Activated CD8-positive, alpha-beta memory T cell treated with anti-CD3 and anti-CD28 coated beads for 4 hours (primary cell): ENCODE measurements around the gene C22orf23.

Experiments used
- DNase-seq, 2 donors: peaks; one replicate each; pipeline ENCODE4 v3.0.0-alpha.2; 2020; ENCODE audit warnings: low read depth in 2 of 2

C22orf23 gene

DNA sequence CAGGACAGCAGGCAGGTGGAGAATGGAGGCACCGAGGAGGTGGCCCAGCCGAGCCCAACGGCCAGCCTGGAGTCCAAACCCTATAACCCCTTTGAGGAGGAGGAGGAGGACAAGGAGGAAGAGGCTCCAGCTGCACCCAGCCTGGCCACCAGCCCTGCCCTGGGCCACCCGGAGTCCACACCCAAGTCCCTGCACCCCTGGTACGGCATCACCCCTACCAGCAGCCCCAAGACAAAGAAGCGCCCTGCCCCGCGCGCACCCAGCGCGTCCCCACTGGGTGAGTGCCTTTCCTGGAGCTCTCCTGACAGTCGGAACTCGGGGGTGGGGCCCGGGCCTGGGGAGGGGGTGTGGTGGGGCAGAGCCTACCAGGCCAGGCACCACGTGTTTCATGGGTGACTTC, 27.6 kb downstream of the C22orf23 start:
- DNase-seq: no peak

DNA sequence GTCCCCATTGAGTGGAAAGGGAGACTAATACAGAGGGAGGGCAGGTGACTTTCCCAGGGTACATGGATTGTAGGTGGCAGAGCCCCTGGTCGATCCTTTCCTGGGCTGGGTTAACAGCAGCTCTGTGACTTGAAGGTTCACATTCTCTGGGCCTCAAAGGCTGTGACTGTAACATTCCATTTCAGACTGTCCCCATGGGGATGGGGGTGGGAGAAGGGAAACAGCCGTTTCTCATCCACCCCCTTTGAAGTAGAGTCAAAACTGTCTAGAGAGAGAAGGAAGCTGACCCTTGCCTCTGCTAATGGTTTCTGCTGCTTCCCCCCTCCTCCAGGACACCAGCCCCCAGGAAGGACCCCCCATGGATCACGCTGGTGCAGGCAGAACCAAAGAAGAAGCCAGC, 28.1 kb downstream of the C22orf23 start:
- no peak for DNase-seq

DNA sequence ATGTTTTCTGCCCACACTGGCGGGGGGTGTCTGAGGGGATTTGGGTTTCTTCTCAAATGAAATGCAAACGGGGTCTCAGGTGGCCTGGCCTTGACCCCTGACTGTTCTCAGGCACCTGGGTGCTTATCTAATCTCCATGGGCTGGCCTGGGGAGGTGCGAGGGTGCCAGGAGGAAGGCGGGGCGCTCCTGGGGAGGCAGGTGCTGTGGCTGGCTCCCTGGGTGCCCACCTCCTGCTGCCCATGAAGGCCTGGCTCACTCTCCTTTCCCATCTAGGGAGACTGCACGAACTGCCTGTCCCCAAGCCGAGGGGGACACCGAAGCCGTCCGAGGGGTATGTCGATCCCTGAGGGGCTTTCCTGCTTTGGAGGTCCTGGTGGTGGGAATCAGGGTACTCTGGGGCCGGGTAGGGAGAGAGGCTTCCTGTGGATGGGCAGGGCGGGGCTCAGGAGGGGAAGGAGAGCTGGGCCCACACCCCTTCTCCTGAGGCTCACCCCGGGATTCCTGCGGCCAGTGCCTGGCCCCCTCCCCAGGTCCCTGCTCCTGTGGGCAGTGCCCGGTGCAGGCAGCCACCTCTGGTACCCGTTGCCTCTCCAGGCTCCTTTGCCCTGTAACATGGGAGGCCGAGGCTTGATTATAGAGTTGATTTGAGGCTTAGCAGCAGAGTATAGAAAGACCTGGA, 28.9 kb downstream of the C22orf23 start:
- DNase-seq: no peak

DNA sequence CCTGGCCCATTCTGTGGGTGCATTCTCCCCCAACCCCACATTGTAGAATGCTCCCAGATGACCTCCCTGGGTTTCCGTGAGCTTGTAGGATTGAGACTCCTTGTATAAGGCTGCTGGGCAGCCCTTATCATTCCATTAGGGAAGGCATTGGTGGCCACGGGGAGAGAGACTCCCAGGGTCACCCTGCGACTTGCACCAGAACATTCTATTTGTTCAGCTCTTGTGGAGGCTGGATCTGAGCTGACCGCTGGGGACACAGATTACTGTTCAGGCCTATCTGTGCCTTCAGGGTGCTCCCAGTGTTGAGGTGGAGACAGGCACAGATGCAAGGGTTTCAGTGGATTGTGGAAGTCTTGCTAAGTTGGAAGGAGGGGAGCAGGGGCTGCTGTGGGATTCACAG, 29.5 kb downstream of the C22orf23 start:
- DNase-seq: no peak

DNA sequence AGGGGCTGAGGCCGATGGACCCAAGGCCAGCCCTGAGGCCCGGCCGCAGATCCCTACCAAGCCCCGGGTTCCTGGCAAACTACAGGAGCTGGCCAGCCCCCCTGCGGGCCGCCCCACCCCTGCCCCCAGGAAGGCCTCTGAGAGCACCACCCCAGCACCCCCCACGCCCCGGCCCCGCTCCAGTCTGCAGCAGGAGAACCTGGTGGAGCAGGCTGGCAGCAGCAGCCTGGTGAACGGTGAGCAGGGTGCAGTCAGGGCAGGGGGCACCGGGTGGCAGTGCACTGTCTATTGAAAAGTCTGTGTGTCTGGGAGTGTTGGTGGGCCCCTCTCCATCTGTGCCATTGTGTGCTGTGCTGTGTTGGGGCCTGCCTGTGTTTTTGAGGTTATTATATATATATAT, 31.2 kb downstream of the C22orf23 start:
- no peak for DNase-seq

DNA sequence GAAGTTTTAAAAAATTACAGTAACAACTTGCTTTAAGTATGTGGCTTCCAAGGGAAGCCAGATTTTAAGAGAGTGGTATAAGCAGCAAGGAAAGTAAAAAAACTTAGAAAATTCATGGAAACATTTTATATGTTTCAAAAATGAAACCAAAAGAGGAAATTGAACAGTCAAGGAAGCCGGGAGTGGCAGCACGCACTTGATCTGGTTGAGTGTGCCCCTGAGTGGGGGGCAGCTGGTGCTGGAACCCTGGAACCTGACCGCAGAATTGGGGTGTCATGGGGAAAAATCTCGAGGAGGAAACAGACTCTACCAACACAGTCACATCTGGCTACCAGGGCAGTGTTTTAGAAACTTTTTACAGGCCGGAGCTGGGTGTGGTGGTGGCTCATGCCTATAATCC, 33.3 kb downstream of the C22orf23 start:
- no peak for DNase-seq

DNA sequence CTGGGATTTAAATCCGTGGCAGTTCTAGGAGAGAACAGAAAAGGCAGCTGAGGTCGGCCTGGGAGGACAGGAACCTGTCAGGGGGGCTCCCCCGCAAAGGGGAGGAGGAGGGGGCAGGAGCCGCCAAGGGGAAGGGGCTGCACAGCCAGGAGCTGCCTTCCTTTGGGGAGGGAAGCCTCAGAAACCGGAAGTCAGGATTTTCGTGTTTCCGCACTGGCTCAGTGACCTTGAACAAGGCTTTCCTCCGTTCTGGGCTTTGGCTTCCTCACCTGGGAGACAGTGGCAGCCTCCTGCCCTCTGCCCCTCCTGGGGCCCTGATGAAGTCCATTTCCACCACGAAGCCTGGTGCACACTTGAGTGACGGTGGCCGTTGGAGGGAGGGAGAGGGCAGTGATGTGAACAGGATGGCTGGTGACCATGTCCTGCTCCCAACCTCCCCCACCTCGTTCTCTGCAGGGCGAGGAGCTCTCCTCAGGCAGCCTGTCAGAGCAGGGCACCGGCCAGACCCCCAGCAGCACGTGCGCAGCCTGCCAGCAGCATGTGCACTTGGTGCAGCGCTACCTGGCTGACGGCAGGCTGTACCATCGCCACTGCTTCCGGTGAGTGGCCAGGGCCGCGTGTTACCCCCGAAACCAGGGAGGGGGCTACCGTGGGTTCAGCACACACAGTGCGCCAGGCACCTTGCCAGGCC, 34.7 kb downstream of the C22orf23 start:
- DNase-seq: no peak

DNA sequence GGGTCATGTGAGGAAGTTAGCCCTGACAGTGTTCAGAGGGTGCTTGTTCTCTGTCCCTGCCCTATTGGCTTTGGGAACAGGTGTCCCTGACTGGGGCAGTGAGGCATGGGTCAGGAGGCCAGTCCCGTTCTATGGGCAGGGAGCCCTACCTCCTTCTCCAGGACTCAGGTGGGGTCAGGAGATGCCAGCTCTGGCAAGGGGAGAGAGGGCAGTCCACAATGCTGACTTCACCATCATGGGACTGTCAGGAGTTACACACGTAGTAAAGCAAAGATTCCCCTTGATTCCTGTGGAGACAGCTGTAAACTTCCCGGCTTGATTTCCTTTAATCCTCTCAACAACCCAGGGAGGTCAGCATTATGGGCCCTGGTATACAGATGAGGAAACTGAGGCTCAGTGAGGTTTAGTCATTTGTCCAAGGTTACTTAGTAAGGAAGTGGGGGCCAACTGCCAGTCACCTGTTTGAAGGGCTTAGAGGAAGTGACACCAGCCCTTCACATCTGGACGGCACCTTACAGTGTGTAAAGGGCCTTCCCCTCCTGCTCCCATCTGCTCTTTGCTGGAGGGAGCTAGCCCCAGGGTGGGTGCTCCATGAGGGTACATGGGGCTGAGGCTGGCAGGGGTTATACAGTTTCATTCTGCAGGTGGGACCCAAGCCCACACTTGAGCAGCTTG, 35.4 kb downstream of the C22orf23 start:
- DNase-seq: no peak

DNA sequence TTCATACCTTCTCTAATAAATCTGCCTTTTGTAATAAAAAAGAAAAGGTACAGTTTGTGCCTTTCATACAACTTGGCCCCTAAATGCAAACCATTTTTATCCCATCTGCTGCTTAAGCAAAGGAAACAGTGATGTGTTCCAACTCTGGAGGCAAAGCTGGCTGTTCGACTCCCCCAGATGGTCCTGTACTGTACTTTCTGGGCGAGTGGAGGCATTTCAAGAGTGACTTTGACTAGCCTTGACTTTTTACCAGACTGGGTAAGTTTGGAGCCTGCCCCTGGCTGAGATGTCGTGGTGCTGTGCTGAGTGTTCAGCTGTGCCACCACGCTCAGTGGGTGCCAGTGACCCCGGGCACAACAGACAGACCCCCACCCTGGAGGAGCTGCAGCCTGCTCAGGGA, 37.1 kb downstream of the C22orf23 start:
- no peak for DNase-seq

DNA sequence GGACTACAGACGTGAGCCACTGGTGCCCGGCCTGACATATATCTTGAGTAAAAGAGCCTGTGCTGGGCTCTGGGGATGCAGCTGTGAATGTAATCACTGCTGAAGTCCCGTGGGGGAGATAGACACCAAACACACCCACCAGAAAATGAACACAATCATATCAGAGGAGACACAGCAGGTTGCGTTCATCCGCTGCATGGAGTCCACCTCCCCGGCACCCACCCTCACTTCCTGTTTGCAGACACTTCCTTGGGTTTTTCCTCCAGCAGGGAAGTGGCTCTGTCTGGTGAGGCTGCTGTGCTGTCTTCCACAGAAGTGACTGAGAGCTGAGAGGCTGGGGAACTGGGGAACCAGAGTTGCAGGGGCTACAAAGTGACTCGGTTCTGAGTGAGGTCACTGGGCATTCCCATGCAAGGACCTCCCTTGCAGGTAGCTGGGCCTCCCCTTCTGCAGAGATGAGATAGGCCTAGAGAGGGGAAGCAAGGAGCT, 40.1 kb downstream of the C22orf23 start:
- DNase-seq: no peak

DNA sequence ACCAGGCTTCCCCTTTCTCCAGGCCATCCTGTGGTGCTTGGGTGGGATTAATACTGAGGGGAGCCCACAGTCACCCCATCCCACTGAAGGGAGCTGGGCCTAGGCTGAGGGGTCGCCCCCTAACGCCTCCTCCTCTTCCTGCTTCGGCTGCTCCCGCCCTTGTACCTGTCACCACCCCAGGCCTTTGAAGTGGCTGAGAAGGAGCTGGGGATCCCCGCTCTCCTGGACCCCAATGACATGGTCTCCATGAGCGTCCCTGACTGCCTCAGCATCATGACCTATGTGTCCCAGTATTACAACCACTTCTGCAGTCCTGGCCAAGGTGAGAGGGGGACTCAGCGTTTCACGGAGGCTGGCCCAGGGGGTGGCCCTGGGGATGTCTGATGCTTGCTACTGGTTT, 41.2 kb downstream of the C22orf23 start:
- DNase-seq: no peak

DNA sequence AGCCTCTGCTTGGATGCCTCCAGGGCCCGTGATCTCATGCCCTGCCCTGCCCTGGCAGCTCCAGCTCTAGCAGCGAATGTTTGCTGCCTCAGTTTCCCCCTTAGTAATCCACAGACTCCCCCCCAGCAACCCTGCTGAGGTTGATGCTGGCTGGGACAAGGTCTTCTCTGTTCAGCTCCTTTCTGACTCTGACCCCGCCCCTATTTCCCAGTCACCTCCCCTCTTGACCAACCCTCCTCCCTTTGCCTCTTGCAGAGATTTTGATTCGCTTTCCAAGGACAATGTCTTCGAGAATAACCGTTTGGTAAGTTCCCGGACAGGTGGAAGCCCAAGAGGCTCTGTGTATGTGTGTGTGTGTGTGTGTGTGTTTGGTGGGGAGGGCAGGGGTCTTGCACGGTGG, 41.7 kb downstream of the C22orf23 start:
- DNase-seq: no peak

DNA sequence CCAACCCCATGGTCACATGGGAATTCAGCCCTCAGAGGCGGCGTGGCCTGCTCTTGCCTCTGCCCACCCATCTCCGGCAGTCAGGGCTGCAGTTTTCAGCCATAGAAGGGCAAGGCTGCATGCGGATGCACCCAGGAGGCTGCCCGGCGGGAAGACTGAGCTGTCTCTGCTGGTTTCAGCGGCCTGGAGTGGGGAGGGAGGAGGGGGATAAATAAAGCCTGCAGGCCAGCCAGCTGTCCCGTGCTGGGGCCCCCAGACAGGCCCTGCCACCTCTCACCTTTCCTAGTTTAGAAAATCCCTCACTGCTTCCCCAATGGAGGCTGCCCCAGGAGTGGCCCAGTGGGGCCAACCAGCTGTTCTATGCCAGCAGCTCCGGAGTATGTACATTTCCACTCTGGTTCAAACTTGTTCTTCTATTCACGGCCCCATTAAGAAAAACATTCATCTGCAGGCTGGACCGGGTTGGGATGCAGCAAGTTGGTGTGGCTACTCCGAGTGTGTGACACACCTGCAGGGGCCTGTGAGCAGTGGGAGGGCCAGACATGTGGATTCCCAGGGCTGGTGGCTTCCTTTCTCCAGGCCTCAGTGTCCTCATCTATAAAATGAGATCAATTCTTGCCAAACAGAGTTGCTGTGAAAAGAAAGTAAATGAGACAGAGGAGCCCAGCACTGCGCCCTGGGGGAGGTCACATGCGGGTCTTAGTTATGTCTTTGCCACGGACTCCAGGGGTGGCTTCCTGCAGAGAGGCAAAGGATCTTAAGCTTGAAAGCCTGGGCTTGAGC, 42.3 kb downstream of the C22orf23 start:
- DNase-seq: no peak

DNA sequence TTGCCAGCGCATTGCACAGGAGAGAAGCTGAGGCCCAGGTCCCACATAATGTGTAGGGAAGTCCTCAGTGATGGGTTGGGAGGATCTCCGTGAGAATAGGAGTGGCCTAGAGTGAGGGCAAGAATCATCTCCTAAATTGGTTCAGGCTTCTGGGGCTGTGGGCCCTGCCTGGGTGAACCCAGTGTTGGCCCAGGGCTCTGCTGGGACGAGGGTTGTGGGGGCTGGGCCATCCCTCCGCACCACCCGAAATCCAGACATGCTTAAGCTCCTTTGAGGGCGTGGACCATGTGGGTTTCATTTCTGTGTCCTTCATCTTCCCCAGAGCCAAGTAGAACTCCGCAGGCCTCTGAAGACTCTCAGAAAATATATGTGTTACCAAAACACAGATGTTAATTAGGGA, 43.6 kb downstream of the C22orf23 start:
- no peak for DNase-seq

DNA sequence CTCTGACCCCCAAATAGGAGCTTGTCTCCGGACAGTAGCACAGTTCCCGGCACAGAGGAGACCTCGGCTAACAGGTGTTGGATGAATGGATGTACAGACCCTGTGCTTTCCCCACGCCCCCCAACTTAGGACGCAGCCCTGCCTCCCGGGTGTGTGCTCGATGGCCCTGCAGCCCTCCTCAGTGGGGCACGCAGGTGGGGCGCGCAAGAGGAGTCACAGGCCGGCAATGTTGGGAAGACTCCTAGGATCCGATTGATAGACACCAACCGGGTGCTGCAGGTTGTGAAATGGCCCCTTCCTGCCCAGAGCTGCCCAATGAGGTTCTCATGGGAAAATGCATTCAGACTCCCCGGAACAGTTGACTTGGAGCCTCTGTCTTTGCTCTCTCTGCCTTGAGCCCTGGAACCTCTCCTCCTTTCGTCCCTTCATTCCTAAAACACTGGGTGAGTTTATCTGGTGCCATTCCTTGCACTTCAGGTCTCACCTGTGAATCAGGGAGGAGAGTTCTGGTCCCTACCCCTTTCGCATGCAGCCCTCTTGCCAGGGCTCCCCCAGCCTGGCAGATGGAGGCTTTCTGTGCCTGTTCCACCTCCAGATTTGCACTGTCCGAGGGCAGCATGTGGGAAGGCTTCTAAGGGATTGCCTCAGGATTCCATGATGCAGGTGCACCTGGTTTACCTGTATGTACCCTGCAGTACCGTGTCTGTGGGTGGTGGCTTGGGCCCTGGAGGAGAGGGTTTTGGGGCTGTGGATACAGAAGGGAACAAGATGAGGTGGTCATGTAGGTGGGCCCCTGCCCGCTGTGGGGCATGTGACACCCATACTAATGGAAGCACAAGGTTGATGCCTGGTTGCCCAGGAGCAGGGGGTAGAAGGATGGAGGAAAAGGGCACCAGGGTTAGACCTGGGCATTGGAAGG, 46.1 kb downstream of the C22orf23 start:
- no peak for DNase-seq

DNA sequence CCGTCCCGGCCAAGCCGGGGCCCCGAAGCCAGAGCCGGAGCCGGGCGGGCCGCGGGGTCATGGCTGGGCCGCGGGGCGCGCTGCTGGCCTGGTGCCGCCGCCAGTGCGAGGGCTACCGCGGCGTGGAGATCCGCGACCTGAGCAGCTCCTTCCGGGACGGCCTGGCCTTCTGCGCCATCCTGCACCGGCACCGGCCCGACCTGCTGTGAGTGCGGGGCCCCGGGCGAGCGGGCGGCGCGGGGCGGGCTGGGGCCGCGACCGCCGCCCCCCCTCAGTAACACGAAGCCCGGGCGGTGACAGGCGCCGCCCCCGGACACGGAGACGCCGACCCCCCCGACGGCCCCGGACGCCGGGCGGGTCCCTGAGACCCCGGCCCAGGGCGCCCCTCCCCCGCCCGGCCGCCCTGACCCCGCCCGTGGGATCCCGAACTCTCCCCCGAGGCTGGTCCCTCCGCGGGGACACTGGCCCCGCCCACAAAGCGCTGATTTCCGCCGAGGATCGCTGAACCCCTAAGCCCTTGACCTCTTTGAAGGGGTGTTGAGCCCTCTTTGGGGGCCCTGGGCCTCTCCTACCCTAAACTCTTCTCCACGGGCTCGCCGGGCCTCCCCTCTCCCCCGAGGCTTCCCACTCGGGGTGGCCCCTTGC, 46.9 kb downstream of the C22orf23 start:
- no peak for DNase-seq

DNA sequence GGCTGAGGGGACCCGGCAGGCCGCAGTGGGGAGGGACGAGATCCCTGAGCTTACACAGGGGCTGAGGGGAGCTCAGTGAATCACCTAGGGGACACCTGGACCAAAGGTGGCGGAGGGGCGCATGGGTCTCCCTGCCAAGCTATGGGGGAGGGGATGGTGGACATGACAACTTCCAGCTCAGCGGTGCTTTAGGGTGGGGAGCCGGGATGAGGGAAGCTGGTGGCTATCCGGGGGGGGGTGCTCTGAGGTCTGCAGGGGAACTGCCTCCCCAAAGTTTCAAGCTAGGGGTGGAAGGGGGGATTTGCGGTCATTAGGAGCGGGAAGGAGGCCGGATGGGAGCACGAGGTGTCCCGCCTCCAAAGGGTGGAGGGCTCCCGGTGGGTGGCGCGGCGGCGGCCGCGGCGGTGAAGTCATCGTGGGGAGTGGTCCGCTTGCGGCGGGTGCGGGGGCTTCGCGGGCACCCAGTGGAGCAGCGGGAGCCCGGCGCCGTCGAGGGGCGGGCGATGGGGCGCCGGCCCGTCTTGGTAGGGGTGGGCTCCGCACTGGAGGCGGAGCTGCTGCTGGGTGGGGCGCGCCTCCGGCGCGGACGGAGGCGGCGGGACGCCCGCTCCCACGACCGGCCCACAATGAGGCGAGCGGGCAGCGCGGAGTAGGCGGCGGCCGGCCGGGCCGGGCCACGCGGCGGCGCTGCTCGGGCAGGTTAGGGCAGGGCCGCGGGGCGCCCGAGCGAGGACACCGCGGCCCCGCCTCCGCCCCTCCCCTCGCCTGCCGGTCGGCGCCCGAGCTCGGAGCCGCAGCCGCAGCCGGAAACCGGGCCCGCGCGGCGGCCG, 47.7 kb downstream of the C22orf23 start, which contains the start of gene MICALL1:
MICALL1 (plus strand) TSS at position 764 of the 830 bp plus-strand sequence. CDS start 126 bp downstream, outside the sequence.
- peak; percentile 14 to 19 for DNase-seq

DNA sequence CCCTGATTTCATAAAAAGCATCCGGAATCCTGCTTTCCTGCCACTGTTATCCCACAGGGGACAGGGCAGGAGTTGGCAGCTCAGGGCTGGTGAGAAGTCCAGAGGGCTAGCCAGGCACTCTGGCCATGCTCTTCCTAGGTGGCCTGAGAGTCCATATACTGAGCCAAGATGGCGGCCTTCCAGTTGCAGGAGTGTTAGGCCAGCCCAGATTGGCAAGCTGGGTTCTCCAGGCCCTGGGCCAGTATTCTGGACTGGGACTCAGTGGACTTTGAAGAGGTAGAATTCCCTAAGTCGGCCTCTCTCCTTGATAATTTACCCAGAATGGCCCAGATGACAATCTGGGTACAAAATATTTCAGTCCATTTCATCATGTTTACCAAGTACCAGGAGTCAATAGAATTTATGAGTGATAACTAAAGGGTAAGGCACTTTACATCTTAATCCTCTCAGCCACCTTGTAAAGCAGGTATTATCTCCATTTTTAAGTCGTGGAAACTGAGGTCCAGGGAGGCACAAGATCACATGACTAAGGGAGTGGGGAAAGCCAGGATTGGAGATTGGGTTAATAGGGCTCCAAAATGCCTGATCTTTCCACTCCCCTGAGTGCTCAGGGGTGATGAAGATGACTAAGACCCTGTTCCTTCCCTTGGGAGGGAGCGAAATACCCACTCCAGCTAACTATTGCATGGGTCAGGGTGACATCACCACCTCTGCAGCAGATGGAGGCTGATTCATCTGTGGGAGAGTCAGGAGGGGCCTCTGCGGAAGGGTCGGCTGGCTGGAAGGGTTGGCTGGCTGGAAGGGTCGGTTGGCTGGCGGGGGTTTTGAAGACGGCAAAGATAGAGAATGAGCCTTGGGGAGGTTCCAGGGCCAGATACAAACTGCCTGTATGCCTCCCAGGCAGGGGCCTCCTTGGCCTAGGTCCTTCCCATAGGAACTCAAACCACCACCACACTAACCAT, 48.5 kb downstream of the C22orf23 start:
- DNase-seq: no peak
